ENCODE data around the gene PRKG1. TPM values are rescaled to one million over a fixed set of nuclear protein-coding genes. Genes with fewer than 3 reads are reported as not detected.

PRKG1 gene
- total and polyA plus RNA-seq, 2 donors from 2014 or later: 3.6 to 14.8 TPM

GRCh38 chr10:51141010-51141409, 66.7 kb downstream of the PRKG1 start:
- Histone ChIP-seq H3K27ac (ENCODE audit: low read depth in 2 of 2, low read length in 2 of 2) (no peak overlapping the region), H3K4me1 (ENCODE audit: control insufficient read depth in 2 of 3, insufficient read depth in 2 of 3, low read depth in 1 of 3, low read length in 3 of 3) (peaks cover 0 to 5% (median 2%) of the 10 kb centered on the region in 3 donors), H3K27me3 (ENCODE audit: control insufficient read depth, insufficient read depth, low read length) (no peaks in the 10 kb centered on the region), H3K36me3 (ENCODE audit: control insufficient read depth in 2 of 3, insufficient read depth in 3 of 3, low read length in 3 of 3) (no peaks in the 10 kb centered on the region), H3K4me3 (ENCODE audit: low read length in 3 of 3) (no peak overlapping the region), H3K9me3 (ENCODE audit: control insufficient read depth in 2 of 3, insufficient read depth in 1 of 3, low read length in 3 of 3) (no peaks in the 10 kb centered on the region), H3K9ac (ENCODE audit: low read length in 3 of 3) (no peak overlapping the region)
- TF ChIP-seq, protein P1, sequence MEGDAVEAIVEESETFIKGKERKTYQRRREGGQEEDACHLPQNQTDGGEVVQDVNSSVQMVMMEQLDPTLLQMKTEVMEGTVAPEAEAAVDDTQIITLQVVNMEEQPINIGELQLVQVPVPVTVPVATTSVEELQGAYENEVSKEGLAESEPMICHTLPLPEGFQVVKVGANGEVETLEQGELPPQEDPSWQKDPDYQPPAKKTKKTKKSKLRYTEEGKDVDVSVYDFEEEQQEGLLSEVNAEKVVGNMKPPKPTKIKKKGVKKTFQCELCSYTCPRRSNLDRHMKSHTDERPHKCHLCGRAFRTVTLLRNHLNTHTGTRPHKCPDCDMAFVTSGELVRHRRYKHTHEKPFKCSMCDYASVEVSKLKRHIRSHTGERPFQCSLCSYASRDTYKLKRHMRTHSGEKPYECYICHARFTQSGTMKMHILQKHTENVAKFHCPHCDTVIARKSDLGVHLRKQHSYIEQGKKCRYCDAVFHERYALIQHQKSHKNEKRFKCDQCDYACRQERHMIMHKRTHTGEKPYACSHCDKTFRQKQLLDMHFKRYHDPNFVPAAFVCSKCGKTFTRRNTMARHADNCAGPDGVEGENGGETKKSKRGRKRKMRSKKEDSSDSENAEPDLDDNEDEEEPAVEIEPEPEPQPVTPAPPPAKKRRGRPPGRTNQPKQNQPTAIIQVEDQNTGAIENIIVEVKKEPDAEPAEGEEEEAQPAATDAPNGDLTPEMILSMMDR (IDR thresholded peaks at IDR 0.05; ENCODE audit: borderline replicate concordance, extremely low read depth, insufficient read depth): no peak
- intact Hi-C loops (cut with DNase I): no loop called here
- peak in 1 of 5 donors; percentile 28 for DNase-seq
- no peak for FAIRE-seq

- Histone ChIP-seq H3K27me3 (ENCODE audit: control insufficient read depth, insufficient read depth, low read length) (no peaks in the 10 kb centered on the region), H3K27ac (ENCODE audit: low read depth in 2 of 2, low read length in 2 of 2) (no peak overlapping the region), H3K4me3 (ENCODE audit: low read length in 3 of 3) (no peak overlapping the region), H3K36me3 (ENCODE audit: control insufficient read depth in 2 of 3, insufficient read depth in 3 of 3, low read length in 3 of 3) (no peaks in the 10 kb centered on the region), H3K9ac (ENCODE audit: low read length in 3 of 3) (no peak overlapping the region), H3K4me1 (ENCODE audit: control insufficient read depth in 2 of 3, insufficient read depth in 2 of 3, low read depth in 1 of 3, low read length in 3 of 3) (peaks cover 0 to 5% (median 0%) of the 10 kb centered on the region in 3 donors), H3K9me3 (ENCODE audit: control insufficient read depth in 2 of 3, insufficient read depth in 1 of 3, low read length in 3 of 3) (no peaks in the 10 kb centered on the region)
- TF ChIP-seq, protein P1 (IDR thresholded peaks at IDR 0.05; ENCODE audit: borderline replicate concordance, extremely low read depth, insufficient read depth): no peak
- FAIRE-seq: no peak
- DNase-seq: no peak
- intact Hi-C loops (cut with DNase I): no loop called here
These were observed 70.0 kb downstream of the PRKG1 start for GRCh38 chr10:51144161-51144781.

DNA sequence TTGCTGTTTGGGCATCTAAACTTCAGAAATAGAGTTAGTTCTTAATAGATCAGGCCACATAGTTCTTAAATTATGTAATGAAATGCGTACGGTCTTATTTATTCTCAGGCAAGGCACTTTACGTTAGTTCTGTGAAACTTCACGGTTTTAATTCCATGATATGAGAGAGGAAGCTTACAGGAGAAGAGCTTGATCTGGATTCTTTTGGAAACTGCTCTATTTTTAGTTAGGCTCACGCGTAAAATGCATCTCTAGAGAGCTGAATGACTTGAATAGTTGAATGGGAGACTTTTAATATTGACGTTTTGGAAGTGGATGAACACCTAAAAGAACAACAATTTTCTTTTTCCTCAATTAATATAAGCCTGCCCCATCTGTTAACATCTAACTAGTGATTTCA, 71.1 kb downstream of the PRKG1 start:
- no peaks in the 10 kb centered on the region for H3K36me3 ChIP-seq (ENCODE audit: control insufficient read depth in 2 of 3, insufficient read depth in 3 of 3, low read length in 3 of 3)
- H3K9me3 ChIP-seq (ENCODE audit: control insufficient read depth in 2 of 3, insufficient read depth in 1 of 3, low read length in 3 of 3): no peaks in the 10 kb centered on the region
- H3K27ac ChIP-seq (ENCODE audit: low read depth in 2 of 2, low read length in 2 of 2): no peak overlapping the region
- TF ChIP-seq, protein P1 (IDR thresholded peaks at IDR 0.05; ENCODE audit: borderline replicate concordance, extremely low read depth, insufficient read depth): no peak
- no peak overlapping the region for H3K9ac ChIP-seq (ENCODE audit: low read length in 3 of 3)
- H3K27me3 ChIP-seq (ENCODE audit: control insufficient read depth, insufficient read depth, low read length): no peaks in the 10 kb centered on the region
- FAIRE-seq (no peak), DNase-seq (no peak)
- intact Hi-C loops (cut with DNase I): no loop called here
- no peak overlapping the region for H3K4me3 ChIP-seq (ENCODE audit: low read length in 3 of 3)
- peaks cover 0 to 5% (median 0%) of the 10 kb centered on the region in 3 donors for H3K4me1 ChIP-seq (ENCODE audit: control insufficient read depth in 2 of 3, insufficient read depth in 2 of 3, low read depth in 1 of 3, low read length in 3 of 3)
